ENCODE measurements around the gene NFIA. TPM values are rescaled to one million over a fixed set of nuclear protein-coding genes. Genes with fewer than 3 reads are reported as not detected.

Gene NFIA
- total and polyA plus RNA-seq, 2 of the 13 experiments (the other 11 are each of a cell fraction or from before 2014, with no cell fraction given), result 14.7 to 28.5 TPM

DNA sequence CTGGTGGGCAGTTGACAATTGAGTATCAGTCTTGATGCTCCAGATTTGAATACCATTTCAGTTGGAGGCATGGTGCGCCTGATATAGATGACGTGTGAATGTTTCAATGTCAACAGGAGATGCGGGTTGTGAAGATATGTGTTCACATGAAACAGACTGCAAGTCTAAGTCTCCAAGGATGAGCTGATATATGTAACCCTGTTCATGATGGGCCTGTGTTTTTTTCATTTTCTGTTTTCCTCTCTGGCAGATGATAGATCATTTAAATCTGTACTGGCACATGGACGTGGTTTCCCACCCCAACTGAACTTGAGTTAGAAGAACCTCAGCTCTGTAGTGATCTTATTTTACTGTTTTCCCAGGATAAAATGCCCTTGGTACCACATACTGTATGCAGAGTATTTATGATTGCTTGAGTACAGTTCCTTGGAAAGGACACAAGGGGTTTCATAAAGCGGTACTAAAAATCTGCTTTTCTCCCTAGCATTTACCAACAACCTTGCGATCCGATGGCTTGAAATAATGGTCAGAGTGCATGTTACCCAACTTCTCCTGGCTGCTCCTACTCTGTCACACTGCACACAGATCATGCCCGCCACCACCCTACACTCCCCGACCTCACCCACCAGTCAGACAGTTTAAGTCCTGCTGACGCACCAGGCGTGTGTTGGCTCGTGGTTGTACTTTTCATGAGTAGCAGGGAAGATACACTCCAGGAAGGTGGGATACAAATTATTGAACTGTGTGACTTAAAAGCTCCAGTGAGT is 131.1 kb downstream of the NFIA start:
- no peaks in the 10 kb centered on the region for H3K9me3 ChIP-seq (ENCODE audit: low read length)
- over 99% methylated on average over 12 of the region's 12 CpGs for WGBS (ENCODE audit: low lambda C conversion rate)
- H3K36me3 ChIP-seq (replicated peaks in 1 of 2; ENCODE audit: control insufficient read depth in 1 of 2, insufficient read depth in 2 of 2, low read length in 2 of 2), result peaks cover 0 to 7% of the 10 kb centered on the region in 2 experiments; a peak in 2 of 5 replicates
- intact Hi-C loops (cut with micrococcal nuclease; ENCODE audit: unreplicated experiment), result loop anchor here (10.0 kb wide), 1 partner anchor 159 kb away; no protein-coding TSS in a partner anchor
- H3K4me1 ChIP-seq (ENCODE audit: insufficient read depth, low read length), result peaks cover 44% of the 10 kb centered on the region
- no peaks in the 10 kb centered on the region for H3K27me3 ChIP-seq (ENCODE audit: control insufficient read depth in 1 of 2, insufficient read depth in 2 of 2, low read length in 2 of 2)
- ChIA-PET CTCF (ENCODE audit: low intra/inter-chr PET ratio, low total read pairs) (no interaction called here), POLR2A (no interaction called here)
- TF ChIP-seq TEF (CRISPR knock-in tag; IDR thresholded peaks at IDR 0.05) (no peak), SETDB1 (CRISPR knock-in tag; IDR thresholded peaks at IDR 0.05; ENCODE audit: borderline replicate concordance) (no peak), ZBTB42 (CRISPR knock-in tag; IDR thresholded peaks at IDR 0.05) (no peak), ARID5B (CRISPR knock-in tag; IDR thresholded peaks at IDR 0.05) (no peak), HNF4A (CRISPR knock-in tag; IDR thresholded peaks at IDR 0.05) (no peak), MATR3 (CRISPR knock-in tag; IDR thresholded peaks at IDR 0.05) (no peak)
- TF ChIP-seq, protein P1, sequence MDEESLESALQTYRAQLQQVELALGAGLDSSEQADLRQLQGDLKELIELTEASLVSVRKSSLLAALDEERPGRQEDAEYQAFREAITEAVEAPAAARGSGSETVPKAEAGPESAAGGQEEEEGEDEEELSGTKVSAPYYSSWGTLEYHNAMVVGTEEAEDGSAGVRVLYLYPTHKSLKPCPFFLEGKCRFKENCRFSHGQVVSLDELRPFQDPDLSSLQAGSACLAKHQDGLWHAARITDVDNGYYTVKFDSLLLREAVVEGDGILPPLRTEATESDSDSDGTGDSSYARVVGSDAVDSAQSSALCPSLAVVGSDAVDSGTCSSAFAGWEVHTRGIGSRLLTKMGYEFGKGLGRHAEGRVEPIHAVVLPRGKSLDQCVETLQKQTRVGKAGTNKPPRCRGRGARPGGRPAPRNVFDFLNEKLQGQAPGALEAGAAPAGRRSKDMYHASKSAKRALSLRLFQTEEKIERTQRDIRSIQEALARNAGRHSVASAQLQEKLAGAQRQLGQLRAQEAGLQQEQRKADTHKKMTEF (CRISPR knock-in tag; IDR thresholded peaks at IDR 0.05), result no peak
- TF ChIP-seq, protein P2, sequence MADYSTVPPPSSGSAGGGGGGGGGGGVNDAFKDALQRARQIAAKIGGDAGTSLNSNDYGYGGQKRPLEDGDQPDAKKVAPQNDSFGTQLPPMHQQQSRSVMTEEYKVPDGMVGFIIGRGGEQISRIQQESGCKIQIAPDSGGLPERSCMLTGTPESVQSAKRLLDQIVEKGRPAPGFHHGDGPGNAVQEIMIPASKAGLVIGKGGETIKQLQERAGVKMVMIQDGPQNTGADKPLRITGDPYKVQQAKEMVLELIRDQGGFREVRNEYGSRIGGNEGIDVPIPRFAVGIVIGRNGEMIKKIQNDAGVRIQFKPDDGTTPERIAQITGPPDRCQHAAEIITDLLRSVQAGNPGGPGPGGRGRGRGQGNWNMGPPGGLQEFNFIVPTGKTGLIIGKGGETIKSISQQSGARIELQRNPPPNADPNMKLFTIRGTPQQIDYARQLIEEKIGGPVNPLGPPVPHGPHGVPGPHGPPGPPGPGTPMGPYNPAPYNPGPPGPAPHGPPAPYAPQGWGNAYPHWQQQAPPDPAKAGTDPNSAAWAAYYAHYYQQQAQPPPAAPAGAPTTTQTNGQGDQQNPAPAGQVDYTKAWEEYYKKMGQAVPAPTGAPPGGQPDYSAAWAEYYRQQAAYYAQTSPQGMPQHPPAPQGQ (CRISPR knock-in tag; IDR thresholded peaks at IDR 0.05; ENCODE audit: borderline replicate concordance), result no peak
- TF ChIP-seq, protein P3, sequence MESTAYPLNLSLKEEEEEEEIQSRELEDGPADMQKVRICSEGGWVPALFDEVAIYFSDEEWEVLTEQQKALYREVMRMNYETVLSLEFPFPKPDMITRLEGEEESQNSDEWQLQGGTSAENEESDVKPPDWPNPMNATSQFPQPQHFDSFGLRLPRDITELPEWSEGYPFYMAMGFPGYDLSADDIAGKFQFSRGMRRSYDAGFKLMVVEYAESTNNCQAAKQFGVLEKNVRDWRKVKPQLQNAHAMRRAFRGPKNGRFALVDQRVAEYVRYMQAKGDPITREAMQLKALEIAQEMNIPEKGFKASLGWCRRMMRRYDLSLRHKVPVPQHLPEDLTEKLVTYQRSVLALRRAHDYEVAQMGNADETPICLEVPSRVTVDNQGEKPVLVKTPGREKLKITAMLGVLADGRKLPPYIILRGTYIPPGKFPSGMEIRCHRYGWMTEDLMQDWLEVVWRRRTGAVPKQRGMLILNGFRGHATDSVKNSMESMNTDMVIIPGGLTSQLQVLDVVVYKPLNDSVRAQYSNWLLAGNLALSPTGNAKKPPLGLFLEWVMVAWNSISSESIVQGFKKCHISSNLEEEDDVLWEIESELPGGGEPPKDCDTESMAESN (CRISPR knock-in tag; conservative IDR thresholded peaks at IDR 0.05), result no peak
- no peak for DNase-seq (ENCODE audit: low spot score)
- ATAC-seq, result peak; percentile 43; the same call in 2 of the 3 replicates
- H4K20me1 ChIP-seq (ENCODE audit: insufficient read depth, low read length), result peaks cover 6% of the 10 kb centered on the region
- H3K4me2 ChIP-seq (ENCODE audit: low read depth, low read length), result no peak overlapping the region
- no peak overlapping the region for H2AFZ ChIP-seq (ENCODE audit: low read length)
- H3K27ac ChIP-seq (ENCODE audit: extremely low read length, insufficient read depth, low read length), result no peak overlapping the region
- no peak overlapping the region for H3K9ac ChIP-seq (ENCODE audit: insufficient read depth, low read depth, low read length)
- FAIRE-seq, result no peak
- peaks cover 80% of the 10 kb centered on the region for H3K79me2 ChIP-seq (ENCODE audit: insufficient read depth, low read length)
- BruUV-seq (replicated peaks), result no TSS peak
- H3K4me3 ChIP-seq (replicated peaks in 1 of 3; ENCODE audit: insufficient read depth in 1 of 3, low read depth in 2 of 3, low read length in 3 of 3), result no peak overlapping the region
- in situ Hi-C loops (cut with HindIII; ENCODE audit: extremely low pct_ligation_motif_present, low pct_unique_long_range_greater_than_20kb), result no loop called here
